IPS-15b (cell line): Measurements from ENCODE around the gene LIF.

ENCODE experiments used
- H3K27me3 ChIP-seq: one replicate; pipeline ENCODE4 v1.6.1; 2013; ENCODE audit warnings: low read length; ENCODE audit not compliant: control insufficient read depth, insufficient read depth
- H3K36me3 ChIP-seq: one replicate; pipeline ENCODE4 v1.6.1; 2013; ENCODE audit warnings: low read length; ENCODE audit not compliant: control insufficient read depth, insufficient read depth
- H3K4me1 ChIP-seq: one replicate; pipeline ENCODE4 v1.6.1; 2013; ENCODE audit warnings: mild to moderate bottlenecking, low read length; ENCODE audit not compliant: control insufficient read depth, insufficient read depth
- H3K4me3 ChIP-seq: one replicate; pipeline ENCODE4 v1.5.1; 2013; ENCODE audit warnings: low read depth, low read length
- H3K9ac ChIP-seq: one replicate; pipeline ENCODE4 v1.6.1; 2013; ENCODE audit warnings: low read depth, mild to moderate bottlenecking, low read length
- H3K9me3 ChIP-seq: one replicate; pipeline ENCODE4 v1.6.1; 2013; ENCODE audit warnings: mild to moderate bottlenecking, low read length; ENCODE audit not compliant: control insufficient read depth, insufficient read depth

Gene LIF

GRCh38 chr22:30282616-30283046, 36.1 kb upstream of the LIF start:
- H3K9ac ChIP-seq, result no peak overlapping the region
- no peaks in the 10 kb centered on the region for H3K4me1 ChIP-seq

DNA sequence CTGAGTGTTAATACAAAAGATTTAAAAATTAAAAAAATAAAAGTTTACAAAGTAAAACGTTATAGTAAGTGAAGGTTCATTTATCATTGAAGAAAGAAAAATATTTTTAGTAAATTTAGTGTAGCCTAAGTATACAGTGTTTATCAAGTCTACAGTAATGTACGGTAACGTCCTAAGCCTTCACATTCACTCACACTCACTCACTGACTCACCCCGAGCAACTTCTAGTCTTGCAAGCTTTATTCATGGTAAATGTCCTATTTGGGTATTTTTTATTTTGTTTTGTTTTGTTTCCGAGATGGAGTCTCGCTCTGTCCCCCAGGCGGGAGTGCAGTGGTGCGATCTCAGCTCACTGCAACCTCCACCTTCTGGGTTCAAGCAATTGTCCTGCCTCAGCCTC, 33.9 kb upstream of the LIF start:
- no peaks in the 10 kb centered on the region for H3K4me1 ChIP-seq
- H3K27me3 ChIP-seq, result no peaks in the 10 kb centered on the region
- H3K9ac ChIP-seq, result no peak overlapping the region
- H3K4me3 ChIP-seq, result no peak overlapping the region
- H3K36me3 ChIP-seq, result no peaks in the 10 kb centered on the region
- no peaks in the 10 kb centered on the region for H3K9me3 ChIP-seq

More at GRCh38 chr22:30282616-30283046, 36.1 kb upstream of the LIF start:
- H3K27me3 ChIP-seq, result no peaks in the 10 kb centered on the region
- H3K36me3 ChIP-seq, result peaks cover 7% of the 10 kb centered on the region
- H3K4me3 ChIP-seq, result no peak overlapping the region
- no peaks in the 10 kb centered on the region for H3K9me3 ChIP-seq

- Histone ChIP-seq H3K9ac (no peak overlapping the region), H3K27me3 (no peaks in the 10 kb centered on the region), H3K4me3 (no peak overlapping the region), H3K36me3 (no peaks in the 10 kb centered on the region), H3K9me3 (no peaks in the 10 kb centered on the region), H3K4me1 (no peaks in the 10 kb centered on the region)
Measured at GRCh38 chr22:30279932-30280331, 33.4 kb upstream of the LIF start.

- no peak overlapping the region for H3K4me3 ChIP-seq
- no peaks in the 10 kb centered on the region for H3K4me1 ChIP-seq
- no peaks in the 10 kb centered on the region for H3K9me3 ChIP-seq
- H3K36me3 ChIP-seq, result no peaks in the 10 kb centered on the region
- no peaks in the 10 kb centered on the region for H3K27me3 ChIP-seq
- H3K9ac ChIP-seq, result no peak overlapping the region
Measured at GRCh38 chr22:30279046-30279788, 32.7 kb upstream of the LIF start.

GRCh38 chr22:30277547-30278344, 31.2 kb upstream of the LIF start:
- Histone ChIP-seq H3K36me3 (no peaks in the 10 kb centered on the region), H3K4me3 (no peak overlapping the region), H3K9me3 (no peaks in the 10 kb centered on the region), H3K4me1 (no peaks in the 10 kb centered on the region), H3K27me3 (no peaks in the 10 kb centered on the region), H3K9ac (no peak overlapping the region)

GRCh38 chr22:30276039-30276438, 29.5 kb upstream of the LIF start:
- H3K4me1 ChIP-seq, result no peaks in the 10 kb centered on the region
- H3K9ac ChIP-seq, result no peak overlapping the region
- no peaks in the 10 kb centered on the region for H3K27me3 ChIP-seq
- H3K9me3 ChIP-seq, result no peaks in the 10 kb centered on the region
- H3K4me3 ChIP-seq, result no peak overlapping the region
- no peaks in the 10 kb centered on the region for H3K36me3 ChIP-seq

GRCh38 chr22:30275625-30276024, 29.1 kb upstream of the LIF start:
- Histone ChIP-seq H3K9ac (no peak overlapping the region), H3K9me3 (no peaks in the 10 kb centered on the region), H3K27me3 (no peaks in the 10 kb centered on the region), H3K36me3 (no peaks in the 10 kb centered on the region), H3K4me1 (no peaks in the 10 kb centered on the region), H3K4me3 (no peak overlapping the region)

DNA sequence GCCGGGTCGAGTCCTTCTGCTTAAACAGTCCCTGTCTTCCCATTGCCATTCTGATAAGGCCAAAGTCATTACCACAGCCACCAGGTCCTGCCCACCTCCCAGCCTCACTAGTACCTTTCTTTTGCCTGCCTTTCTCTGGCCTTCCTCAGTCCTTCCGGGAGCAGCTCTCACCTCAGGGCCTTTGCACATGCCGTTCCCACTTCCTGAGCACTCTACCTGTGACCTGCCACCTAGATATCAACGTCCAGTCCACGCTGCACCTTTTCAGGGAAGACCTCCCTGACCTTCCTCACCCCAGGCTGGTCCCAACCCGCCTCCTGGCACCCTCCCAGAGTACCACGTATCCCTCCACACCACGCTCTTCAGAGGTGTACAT, 27.9 kb upstream of the LIF start:
- no peaks in the 10 kb centered on the region for H3K36me3 ChIP-seq
- H3K9ac ChIP-seq, result no peak overlapping the region
- H3K4me3 ChIP-seq, result no peak overlapping the region
- no peaks in the 10 kb centered on the region for H3K27me3 ChIP-seq
- no peaks in the 10 kb centered on the region for H3K4me1 ChIP-seq
- no peaks in the 10 kb centered on the region for H3K9me3 ChIP-seq

- Histone ChIP-seq H3K4me1 (no peaks in the 10 kb centered on the region), H3K27me3 (no peaks in the 10 kb centered on the region), H3K4me3 (no peak overlapping the region), H3K9ac (no peak overlapping the region), H3K9me3 (no peaks in the 10 kb centered on the region), H3K36me3 (no peaks in the 10 kb centered on the region)
Measured at GRCh38 chr22:30273711-30274436, 27.3 kb upstream of the LIF start.

DNA sequence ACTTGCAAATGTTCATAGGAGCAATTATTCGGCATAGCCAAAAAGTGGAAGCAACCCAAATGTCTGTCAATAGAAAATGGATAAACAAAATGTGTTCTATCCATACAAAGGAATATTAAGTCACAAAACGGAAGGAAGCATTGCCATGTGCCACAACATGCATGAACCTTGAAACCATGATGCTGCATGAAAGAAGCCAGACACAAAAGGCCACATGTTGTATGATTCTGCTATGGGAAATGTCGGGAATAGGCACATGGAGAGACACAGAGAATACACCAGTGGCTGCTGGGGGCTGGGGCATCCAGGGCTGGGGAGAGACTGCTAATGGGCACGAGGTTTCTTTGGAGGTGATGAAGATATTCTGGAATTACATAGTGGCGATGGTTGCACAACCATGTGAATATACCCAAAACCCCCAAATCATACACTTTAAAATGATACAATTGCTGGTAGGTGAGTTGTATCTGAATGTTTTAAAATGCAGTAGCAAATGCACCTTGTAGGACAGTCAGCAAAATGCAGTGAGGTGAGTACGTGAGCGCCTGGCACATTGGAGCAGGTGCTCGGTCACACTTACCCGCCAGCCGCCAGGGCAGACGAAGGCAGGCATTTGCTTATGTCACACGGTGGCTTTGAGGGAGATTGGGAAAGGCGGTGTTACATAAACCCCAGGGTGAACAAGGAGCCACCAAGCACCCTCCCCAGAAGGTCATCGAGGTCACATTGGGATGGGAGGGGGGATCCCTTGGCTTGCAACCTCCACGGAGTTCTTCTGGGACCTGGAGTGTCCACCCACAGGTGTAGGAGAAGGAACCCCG, 26.4 kb upstream of the LIF start:
- Histone ChIP-seq H3K9me3 (no peaks in the 10 kb centered on the region), H3K36me3 (no peaks in the 10 kb centered on the region), H3K27me3 (no peaks in the 10 kb centered on the region), H3K4me3 (no peak overlapping the region), H3K9ac (no peak overlapping the region), H3K4me1 (no peaks in the 10 kb centered on the region)

GRCh38 chr22:30270832-30271231, 24.3 kb upstream of the LIF start:
- no peak overlapping the region for H3K4me3 ChIP-seq
- no peaks in the 10 kb centered on the region for H3K27me3 ChIP-seq
- H3K9ac ChIP-seq, result no peak overlapping the region
- H3K4me1 ChIP-seq, result no peaks in the 10 kb centered on the region
- no peaks in the 10 kb centered on the region for H3K9me3 ChIP-seq
- H3K36me3 ChIP-seq, result no peaks in the 10 kb centered on the region
